ENCODE data around the gene BMERB1.

BMERB1 gene

GRCh38 chr16:15513156-15513555 is 78.8 kb downstream of the BMERB1 start:
- no peak overlapping the region for H3K9ac ChIP-seq (ENCODE audit: low read length)
- no peaks in the 10 kb centered on the region for H3K27me3 ChIP-seq (ENCODE audit: control insufficient read depth, insufficient read depth, low read length)
- H3K36me3 ChIP-seq (ENCODE audit: control insufficient read depth, insufficient read depth, low read length) = no peaks in the 10 kb centered on the region
- no peak overlapping the region for H3K4me3 ChIP-seq (ENCODE audit: low read depth, low read length)
- peaks cover 19% of the 10 kb centered on the region for H3K4me1 ChIP-seq (ENCODE audit: control insufficient read depth, insufficient read depth, low read length)
- no peak overlapping the region for H3K27ac ChIP-seq (ENCODE audit: low read depth, low read length)
- no peaks in the 10 kb centered on the region for H3K9me3 ChIP-seq (ENCODE audit: control insufficient read depth, insufficient read depth, low read depth, low read length)

- Histone ChIP-seq H3K36me3 (ENCODE audit: control insufficient read depth, insufficient read depth, low read length) (no peaks in the 10 kb centered on the region), H3K4me3 (ENCODE audit: low read depth, low read length) (no peak overlapping the region), H3K9ac (ENCODE audit: low read length) (no peak overlapping the region), H3K27me3 (ENCODE audit: control insufficient read depth, insufficient read depth, low read length) (no peaks in the 10 kb centered on the region), H3K27ac (ENCODE audit: low read depth, low read length) (no peak overlapping the region), H3K9me3 (ENCODE audit: control insufficient read depth, insufficient read depth, low read depth, low read length) (no peaks in the 10 kb centered on the region), H3K4me1 (ENCODE audit: control insufficient read depth, insufficient read depth, low read length) (peaks cover 4% of the 10 kb centered on the region; the same call in 1 of the 2 replicates)
Observed at GRCh38 chr16:15515992-15516391, 81.6 kb downstream of the BMERB1 start.

- H3K9me3 ChIP-seq (ENCODE audit: control insufficient read depth, insufficient read depth, low read depth, low read length) = no peaks in the 10 kb centered on the region
- no peak overlapping the region for H3K9ac ChIP-seq (ENCODE audit: low read length)
- no peak overlapping the region for H3K27ac ChIP-seq (ENCODE audit: low read depth, low read length)
- peaks cover 4% of the 10 kb centered on the region; the same call in 1 of the 2 replicates for H3K4me1 ChIP-seq (ENCODE audit: control insufficient read depth, insufficient read depth, low read length)
- H3K36me3 ChIP-seq (ENCODE audit: control insufficient read depth, insufficient read depth, low read length) = no peaks in the 10 kb centered on the region
- no peak overlapping the region for H3K4me3 ChIP-seq (ENCODE audit: low read depth, low read length)
- H3K27me3 ChIP-seq (ENCODE audit: control insufficient read depth, insufficient read depth, low read length) = no peaks in the 10 kb centered on the region
Observed at GRCh38 chr16:15516609-15517008, 82.2 kb downstream of the BMERB1 start.

- peaks cover 4% of the 10 kb centered on the region; the same call in 1 of the 2 replicates for H3K4me1 ChIP-seq (ENCODE audit: control insufficient read depth, insufficient read depth, low read length)
- no peak overlapping the region for H3K27ac ChIP-seq (ENCODE audit: low read depth, low read length)
- H3K9me3 ChIP-seq (ENCODE audit: control insufficient read depth, insufficient read depth, low read depth, low read length) = no peaks in the 10 kb centered on the region
- no peaks in the 10 kb centered on the region for H3K27me3 ChIP-seq (ENCODE audit: control insufficient read depth, insufficient read depth, low read length)
- no peaks in the 10 kb centered on the region for H3K36me3 ChIP-seq (ENCODE audit: control insufficient read depth, insufficient read depth, low read length)
- H3K4me3 ChIP-seq (ENCODE audit: low read depth, low read length) = no peak overlapping the region
- H3K9ac ChIP-seq (ENCODE audit: low read length) = no peak overlapping the region
Observed at GRCh38 chr16:15517743-15518377, 83.5 kb downstream of the BMERB1 start.

DNA sequence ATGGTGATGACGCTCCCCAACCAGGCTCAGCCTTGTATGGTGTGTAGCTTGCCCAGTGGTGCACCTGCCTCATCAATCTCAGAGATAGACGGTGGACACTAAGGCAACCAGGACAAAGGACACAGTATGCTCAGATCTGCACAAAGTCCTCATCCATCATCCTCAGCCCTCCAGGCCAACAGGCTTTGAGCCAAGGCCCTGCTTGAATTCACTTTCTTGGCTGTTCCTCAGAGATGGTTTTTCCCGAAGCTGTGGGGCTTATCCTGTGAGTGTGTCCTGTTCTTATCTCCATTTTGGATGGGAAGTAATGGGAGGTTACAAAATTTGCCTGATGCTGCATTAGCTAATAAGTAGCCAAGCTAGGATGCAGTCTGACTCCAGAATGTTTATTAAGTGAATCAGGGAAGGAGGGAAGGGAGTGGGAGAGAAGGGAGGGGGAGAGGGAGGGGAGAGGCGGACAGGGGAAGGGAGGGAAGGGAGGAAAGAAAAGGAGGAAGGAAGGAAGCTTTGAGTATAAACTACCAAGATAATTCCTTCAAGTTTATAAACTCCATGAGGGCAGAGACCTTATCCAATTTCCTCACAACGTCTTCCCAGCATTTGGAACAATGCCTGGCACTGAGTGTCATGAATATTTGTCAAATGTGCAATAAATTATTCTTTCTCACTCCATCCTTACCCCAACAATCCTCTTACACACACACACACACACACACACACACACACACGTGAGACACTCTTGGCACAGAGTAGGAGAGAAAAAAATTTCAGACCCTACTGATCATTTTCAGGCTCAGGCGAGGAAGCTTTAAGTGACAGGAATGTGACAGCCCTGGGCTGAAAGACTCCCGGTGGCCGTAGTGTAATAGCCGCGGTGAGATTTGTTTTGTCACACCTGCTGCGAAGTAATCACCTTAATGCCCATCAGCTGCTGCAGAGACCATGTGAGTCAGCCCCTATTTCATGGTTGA is 84.3 kb downstream of the BMERB1 start:
- H3K36me3 ChIP-seq (ENCODE audit: control insufficient read depth, insufficient read depth, low read length) = no peaks in the 10 kb centered on the region
- H3K9ac ChIP-seq (ENCODE audit: low read length) = no peak overlapping the region
- no peak overlapping the region for H3K4me3 ChIP-seq (ENCODE audit: low read depth, low read length)
- peaks cover 4% of the 10 kb centered on the region; the same call in 1 of the 2 replicates for H3K4me1 ChIP-seq (ENCODE audit: control insufficient read depth, insufficient read depth, low read length)
- no peak overlapping the region for H3K27ac ChIP-seq (ENCODE audit: low read depth, low read length)
- H3K9me3 ChIP-seq (ENCODE audit: control insufficient read depth, insufficient read depth, low read depth, low read length) = no peaks in the 10 kb centered on the region
- no peaks in the 10 kb centered on the region for H3K27me3 ChIP-seq (ENCODE audit: control insufficient read depth, insufficient read depth, low read length)

- peaks cover 4% of the 10 kb centered on the region; the same call in 1 of the 2 replicates for H3K4me1 ChIP-seq (ENCODE audit: control insufficient read depth, insufficient read depth, low read length)
- H3K36me3 ChIP-seq (ENCODE audit: control insufficient read depth, insufficient read depth, low read length) = no peaks in the 10 kb centered on the region
- no peaks in the 10 kb centered on the region for H3K27me3 ChIP-seq (ENCODE audit: control insufficient read depth, insufficient read depth, low read length)
- no peak overlapping the region for H3K9ac ChIP-seq (ENCODE audit: low read length)
- H3K27ac ChIP-seq (ENCODE audit: low read depth, low read length) = no peak overlapping the region
- H3K9me3 ChIP-seq (ENCODE audit: control insufficient read depth, insufficient read depth, low read depth, low read length) = no peaks in the 10 kb centered on the region
- H3K4me3 ChIP-seq (ENCODE audit: low read depth, low read length) = no peak overlapping the region
Observed at GRCh38 chr16:15519790-15520189, 85.4 kb downstream of the BMERB1 start.

GRCh38 chr16:15521390-15521757 is 87.0 kb downstream of the BMERB1 start:
- Histone ChIP-seq H3K4me1 (ENCODE audit: control insufficient read depth, insufficient read depth, low read length) (peaks cover 4% of the 10 kb centered on the region; the same call in 1 of the 2 replicates), H3K9me3 (ENCODE audit: control insufficient read depth, insufficient read depth, low read depth, low read length) (no peaks in the 10 kb centered on the region), H3K27ac (ENCODE audit: low read depth, low read length) (no peak overlapping the region), H3K4me3 (ENCODE audit: low read depth, low read length) (no peak overlapping the region), H3K9ac (ENCODE audit: low read length) (peak overlapping the region; percentile 19), H3K27me3 (ENCODE audit: control insufficient read depth, insufficient read depth, low read length) (no peaks in the 10 kb centered on the region), H3K36me3 (ENCODE audit: control insufficient read depth, insufficient read depth, low read length) (no peaks in the 10 kb centered on the region)

DNA sequence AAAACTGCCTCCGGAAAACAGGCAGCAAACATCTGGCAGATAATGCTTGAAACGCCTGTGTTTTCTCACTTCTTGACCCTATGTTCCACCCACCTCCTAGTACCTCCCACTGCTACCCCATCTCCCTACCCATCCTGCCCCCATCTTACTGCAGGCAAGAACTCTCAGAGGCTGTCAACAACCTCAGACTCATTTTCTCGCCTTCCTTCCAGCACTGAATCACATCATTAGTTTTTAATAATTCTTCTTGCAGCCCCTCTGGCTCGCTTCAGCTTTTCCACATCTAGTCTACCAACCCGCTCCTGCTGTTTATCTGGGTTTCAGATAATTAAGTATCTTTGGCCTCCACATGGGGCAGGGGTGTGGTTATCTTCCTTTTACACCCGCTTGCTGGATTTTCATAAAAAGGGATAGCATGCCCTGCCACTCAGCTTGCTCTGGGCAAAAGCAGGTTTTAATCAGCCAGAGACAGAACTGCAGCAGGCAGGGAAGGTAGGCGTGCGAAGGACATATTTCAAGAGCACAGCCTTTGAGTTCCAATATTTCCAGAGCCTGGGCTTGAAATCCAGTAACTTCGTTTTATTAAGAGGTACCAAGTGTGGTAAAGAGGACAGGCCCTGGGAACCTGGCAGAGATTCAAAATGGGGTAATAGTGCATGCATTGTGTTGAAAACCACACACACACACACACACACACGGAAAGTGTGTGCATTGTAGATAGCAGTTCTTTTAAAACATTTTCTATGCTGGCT is 87.5 kb downstream of the BMERB1 start:
- H3K27me3 ChIP-seq (ENCODE audit: control insufficient read depth, insufficient read depth, low read length) = no peaks in the 10 kb centered on the region
- H3K9me3 ChIP-seq (ENCODE audit: control insufficient read depth, insufficient read depth, low read depth, low read length) = no peaks in the 10 kb centered on the region
- H3K4me1 ChIP-seq (ENCODE audit: control insufficient read depth, insufficient read depth, low read length) = peaks cover 4% of the 10 kb centered on the region; the same call in 1 of the 2 replicates
- no peak overlapping the region for H3K4me3 ChIP-seq (ENCODE audit: low read depth, low read length)
- H3K36me3 ChIP-seq (ENCODE audit: control insufficient read depth, insufficient read depth, low read length) = no peaks in the 10 kb centered on the region
- no peak overlapping the region for H3K9ac ChIP-seq (ENCODE audit: low read length)
- H3K27ac ChIP-seq (ENCODE audit: low read depth, low read length) = no peak overlapping the region

DNA sequence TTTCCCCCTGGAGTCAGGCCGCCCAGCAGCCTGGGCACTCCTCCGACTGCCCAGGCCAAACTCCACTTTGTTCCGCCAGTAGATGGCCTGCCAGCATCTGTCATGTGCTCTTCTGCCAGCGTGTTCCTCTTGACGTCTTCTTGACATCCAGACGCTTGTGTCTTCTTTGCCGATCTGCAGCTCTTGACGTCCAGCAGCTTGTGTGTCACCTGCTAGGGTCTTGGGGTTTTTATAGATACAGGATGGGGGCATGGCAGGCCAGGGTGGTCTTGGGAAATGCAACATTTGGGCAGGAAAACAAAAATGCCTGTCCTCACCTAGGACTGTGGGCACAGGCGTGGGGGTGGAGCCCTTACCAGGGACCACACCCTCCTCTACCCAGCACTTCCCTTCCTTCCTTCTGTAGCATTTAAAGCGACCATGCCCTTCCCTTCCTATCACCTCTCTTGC is 88.7 kb downstream of the BMERB1 start:
- Histone ChIP-seq H3K4me3 (ENCODE audit: low read depth, low read length) (no peak overlapping the region), H3K9me3 (ENCODE audit: control insufficient read depth, insufficient read depth, low read depth, low read length) (no peaks in the 10 kb centered on the region), H3K27me3 (ENCODE audit: control insufficient read depth, insufficient read depth, low read length) (no peaks in the 10 kb centered on the region), H3K27ac (ENCODE audit: low read depth, low read length) (no peak overlapping the region), H3K36me3 (ENCODE audit: control insufficient read depth, insufficient read depth, low read length) (no peaks in the 10 kb centered on the region), H3K4me1 (ENCODE audit: control insufficient read depth, insufficient read depth, low read length) (peaks cover 4% of the 10 kb centered on the region; the same call in 1 of the 2 replicates), H3K9ac (ENCODE audit: low read length) (no peak overlapping the region)

DNA sequence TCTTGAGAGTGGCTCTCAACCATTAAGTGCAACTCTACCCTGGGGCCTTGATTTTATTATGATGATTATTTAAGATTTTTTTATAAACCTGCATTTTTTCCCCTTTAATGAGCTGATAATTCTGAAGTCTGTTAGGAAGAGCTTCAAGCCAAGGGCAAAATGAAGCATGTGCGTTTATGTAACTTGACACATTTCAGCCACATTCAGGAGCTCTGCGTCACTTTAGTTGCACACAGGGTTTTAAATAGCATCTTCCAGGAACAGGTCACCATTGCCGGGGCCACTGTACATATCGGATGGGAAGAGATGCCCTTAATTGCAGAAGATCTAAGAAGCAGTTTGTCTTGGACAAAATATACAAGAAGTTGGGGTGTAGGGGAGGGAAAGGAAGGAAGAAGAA is 89.6 kb downstream of the BMERB1 start:
- H3K27me3 ChIP-seq (ENCODE audit: control insufficient read depth, insufficient read depth, low read length) = no peaks in the 10 kb centered on the region
- H3K27ac ChIP-seq (ENCODE audit: low read depth, low read length) = no peak overlapping the region
- H3K4me1 ChIP-seq (ENCODE audit: control insufficient read depth, insufficient read depth, low read length) = no peaks in the 10 kb centered on the region; the same call in 1 of the 2 replicates
- no peaks in the 10 kb centered on the region for H3K9me3 ChIP-seq (ENCODE audit: control insufficient read depth, insufficient read depth, low read depth, low read length)
- no peak overlapping the region for H3K4me3 ChIP-seq (ENCODE audit: low read depth, low read length)
- no peaks in the 10 kb centered on the region for H3K36me3 ChIP-seq (ENCODE audit: control insufficient read depth, insufficient read depth, low read length)
- no peak overlapping the region for H3K9ac ChIP-seq (ENCODE audit: low read length)

Data from HUES6 (cell line).